Transverse colon (tissue), 4 donors: ENCODE data around the gene BRD8.

Experiments used
- CTCF ChIP-seq, 5 experiments: fragments of 200-600 bp in 3 of 5; fragments of 450-650 bp in 2 of 5; sonication (generic) in 3 of 5; IDR thresholded peaks; 1 replicate in 2 of 5; 2 replicates in 3 of 5; pipeline ENCODE4 v1.5.1; 2016 to 2017; ENCODE audit warnings: antibody characterized with exemption in 5 of 5, inconsistent platforms in 3 of 5, mild to moderate bottlenecking in 2 of 5, moderate library complexity in 1 of 5
- EP300 ChIP-seq: sonication (generic); formaldehyde crosslinking; IDR thresholded peaks from one replicate; pipeline ENCODE4 v1.6.1; 2017; ENCODE audit warnings: antibody characterized with exemption, low read depth
- POLR2A ChIP-seq: fragments of 450-650 bp; IDR thresholded peaks from one replicate; pipeline ENCODE4 v1.6.1; 2016; ENCODE audit warnings: antibody characterized with exemption, mild to moderate bottlenecking, moderate library complexity
- POLR2AphosphoS5 ChIP-seq, 3 donors: sonication (generic); formaldehyde crosslinking; IDR thresholded peaks; one replicate each; pipeline ENCODE4 v1.6.1; 2016; ENCODE audit warnings: antibody characterized with exemption in 3 of 3

GRCh38 chr5:138170299-138170698 lies 8.1 kb downstream of the BRD8 start:
- TF ChIP-seq CTCF (IDR thresholded peaks at IDR 0.05) = no peak
- no peak for TF ChIP-seq POLR2A
- TF ChIP-seq POLR2AphosphoS5 (IDR thresholded peaks at IDR 0.05) = no peak
- TF ChIP-seq EP300 = no peak
